ENCODE measurements around the gene DGAT2L6.

DNA sequence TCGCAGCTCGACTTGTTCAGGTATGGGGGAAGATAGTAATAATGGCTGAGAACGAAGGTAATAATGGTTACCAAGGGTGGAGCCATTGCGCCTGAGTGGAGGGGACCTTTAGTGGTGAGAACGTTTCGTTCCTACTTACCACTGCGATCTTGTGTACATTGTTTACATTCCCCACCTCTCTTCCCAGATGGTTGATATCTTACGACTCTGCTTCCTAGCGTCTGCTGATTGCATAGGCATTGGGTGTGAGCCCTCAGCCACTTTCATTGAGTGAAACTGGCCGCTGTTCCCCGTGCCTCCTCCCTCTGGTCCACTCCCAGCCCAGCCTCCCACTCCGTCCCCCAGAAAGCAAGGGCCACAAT, 43.2 kb upstream of the DGAT2L6 start:
- TF ChIP-seq POLR2A (IDR thresholded peaks at IDR 0.05), result no peak
- no peak for TF ChIP-seq CTCF (IDR thresholded peaks at IDR 0.05)
